ENCODE results near the gene ZNF48.

The ZNF48 gene

DNA sequence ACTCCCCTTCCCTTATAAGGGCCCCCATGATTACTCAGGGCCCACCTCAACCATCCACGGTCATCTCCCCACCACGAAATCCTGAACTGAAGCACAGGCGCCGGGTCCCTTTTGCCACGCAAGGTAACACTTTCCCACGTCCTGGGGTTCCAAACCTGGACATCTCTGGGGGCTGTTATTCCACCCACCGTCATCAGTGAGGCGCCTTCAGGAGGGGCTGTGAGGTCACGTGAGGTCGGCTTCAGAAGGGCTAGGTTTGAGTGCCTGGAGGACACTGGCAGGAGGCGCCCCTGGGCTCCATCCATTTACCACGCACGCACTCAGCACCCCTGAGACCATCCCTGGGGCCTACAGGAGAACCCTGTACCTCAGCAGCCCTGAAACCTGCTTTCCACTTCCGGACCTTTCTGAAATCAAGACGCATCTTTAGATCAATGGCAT lies 44.2 kb upstream of the ZNF48 start:
- H3K4me3 ChIP-seq (ENCODE audit: control insufficient read depth, low read depth, low read length): no peak overlapping the region
- TF ChIP-seq, protein P1, sequence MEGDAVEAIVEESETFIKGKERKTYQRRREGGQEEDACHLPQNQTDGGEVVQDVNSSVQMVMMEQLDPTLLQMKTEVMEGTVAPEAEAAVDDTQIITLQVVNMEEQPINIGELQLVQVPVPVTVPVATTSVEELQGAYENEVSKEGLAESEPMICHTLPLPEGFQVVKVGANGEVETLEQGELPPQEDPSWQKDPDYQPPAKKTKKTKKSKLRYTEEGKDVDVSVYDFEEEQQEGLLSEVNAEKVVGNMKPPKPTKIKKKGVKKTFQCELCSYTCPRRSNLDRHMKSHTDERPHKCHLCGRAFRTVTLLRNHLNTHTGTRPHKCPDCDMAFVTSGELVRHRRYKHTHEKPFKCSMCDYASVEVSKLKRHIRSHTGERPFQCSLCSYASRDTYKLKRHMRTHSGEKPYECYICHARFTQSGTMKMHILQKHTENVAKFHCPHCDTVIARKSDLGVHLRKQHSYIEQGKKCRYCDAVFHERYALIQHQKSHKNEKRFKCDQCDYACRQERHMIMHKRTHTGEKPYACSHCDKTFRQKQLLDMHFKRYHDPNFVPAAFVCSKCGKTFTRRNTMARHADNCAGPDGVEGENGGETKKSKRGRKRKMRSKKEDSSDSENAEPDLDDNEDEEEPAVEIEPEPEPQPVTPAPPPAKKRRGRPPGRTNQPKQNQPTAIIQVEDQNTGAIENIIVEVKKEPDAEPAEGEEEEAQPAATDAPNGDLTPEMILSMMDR (conservative IDR thresholded peaks at IDR 0.05; ENCODE audit: control insufficient read depth, insufficient read depth, low read depth, low read length): no peak
- DNase-seq (ENCODE audit: low read depth): no peak

DNA sequence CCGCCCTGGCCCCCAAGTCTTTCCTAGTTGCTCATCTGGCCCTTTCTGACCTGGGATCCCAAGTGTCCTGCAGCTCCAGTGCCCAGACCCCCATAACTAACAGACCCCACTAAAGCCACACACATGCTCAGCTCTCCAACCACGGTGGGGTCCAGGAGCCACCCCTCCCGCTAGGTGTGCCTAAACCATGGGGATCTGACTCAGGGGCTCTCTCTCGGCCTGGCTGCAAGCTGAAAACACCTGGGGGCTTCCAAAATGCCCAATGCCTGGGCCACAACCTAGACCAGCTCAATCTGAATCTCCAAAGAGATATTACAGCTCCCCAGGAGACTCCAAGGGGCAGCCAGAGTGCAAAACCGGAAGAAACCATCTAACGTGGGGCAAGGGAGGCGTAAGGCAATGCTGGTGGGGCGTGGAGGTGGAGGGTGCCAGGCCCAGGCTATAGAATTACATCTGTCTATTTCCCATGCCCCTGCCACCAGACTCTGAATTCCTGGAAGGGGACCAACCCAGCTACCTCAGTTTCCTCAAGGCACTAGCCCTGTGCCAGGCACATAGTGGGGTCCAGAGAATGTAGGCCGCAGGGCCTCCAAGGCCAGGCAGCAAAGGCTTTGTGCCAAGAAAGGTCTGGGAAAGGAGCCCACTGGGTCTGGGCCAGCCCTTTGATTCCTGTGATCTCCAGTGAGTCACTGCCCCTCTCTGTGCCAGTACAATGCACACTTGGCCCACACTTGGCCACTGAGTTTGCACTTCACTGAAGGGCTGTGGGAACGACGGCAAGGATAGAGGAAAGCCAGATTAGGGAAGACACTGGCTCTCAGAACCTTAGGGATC lies 43.4 kb upstream of the ZNF48 start:
- TF ChIP-seq, protein P1 (conservative IDR thresholded peaks at IDR 0.05; ENCODE audit: control insufficient read depth, insufficient read depth, low read depth, low read length): no peak
- DNase-seq (ENCODE audit: low read depth): peak; percentile 97
- no peak overlapping the region for H3K4me3 ChIP-seq (ENCODE audit: control insufficient read depth, low read depth, low read length)

DNA sequence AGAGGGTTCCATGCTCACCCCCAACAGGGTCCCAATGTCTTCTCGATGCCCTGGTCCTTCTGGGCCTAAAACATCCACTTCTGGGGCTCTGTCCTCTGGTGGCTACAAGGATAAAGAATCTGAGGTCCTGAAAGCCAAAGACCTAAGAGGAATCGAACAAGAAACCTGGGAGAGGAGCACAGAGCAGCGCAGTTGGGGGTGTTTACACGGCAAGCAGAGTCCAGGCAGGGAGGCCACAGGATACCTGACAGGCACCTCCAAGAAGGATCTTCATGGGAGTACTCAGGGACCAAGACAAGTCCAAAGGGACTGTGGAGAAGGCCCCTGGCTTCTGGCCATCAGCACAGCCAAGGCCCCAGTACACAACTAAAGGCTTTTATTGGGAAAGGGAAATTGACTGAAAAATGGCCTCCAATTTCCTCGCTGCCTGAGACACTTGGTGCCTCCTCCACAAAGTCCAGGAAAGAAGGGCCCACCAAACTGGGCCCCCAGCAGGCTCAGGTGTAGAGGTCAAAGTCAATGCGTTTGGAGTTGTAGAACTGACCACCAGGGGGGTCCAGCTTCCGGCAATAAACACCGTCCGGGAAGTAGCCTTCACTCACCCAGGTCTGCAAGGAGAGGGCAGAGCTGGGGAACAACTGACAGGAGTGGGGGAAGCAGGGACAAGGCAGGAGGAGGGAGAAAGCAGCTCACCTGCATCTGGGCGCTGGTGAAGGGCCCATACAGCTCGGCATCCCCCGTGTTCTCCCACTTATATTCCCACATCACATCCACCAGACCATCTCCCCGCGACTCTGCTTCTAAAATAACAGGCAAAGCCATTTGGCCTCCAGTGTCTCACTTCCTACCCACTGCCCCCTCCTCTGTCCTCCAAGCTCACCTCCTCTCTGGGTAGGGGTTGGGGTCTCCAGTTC lies 42.5 kb upstream of the ZNF48 start:
- DNase-seq (ENCODE audit: low read depth): no peak
- H3K4me3 ChIP-seq (ENCODE audit: control insufficient read depth, low read depth, low read length): no peak overlapping the region
- TF ChIP-seq, protein P1 (conservative IDR thresholded peaks at IDR 0.05; ENCODE audit: control insufficient read depth, insufficient read depth, low read depth, low read length): peak; percentile 18

DNA sequence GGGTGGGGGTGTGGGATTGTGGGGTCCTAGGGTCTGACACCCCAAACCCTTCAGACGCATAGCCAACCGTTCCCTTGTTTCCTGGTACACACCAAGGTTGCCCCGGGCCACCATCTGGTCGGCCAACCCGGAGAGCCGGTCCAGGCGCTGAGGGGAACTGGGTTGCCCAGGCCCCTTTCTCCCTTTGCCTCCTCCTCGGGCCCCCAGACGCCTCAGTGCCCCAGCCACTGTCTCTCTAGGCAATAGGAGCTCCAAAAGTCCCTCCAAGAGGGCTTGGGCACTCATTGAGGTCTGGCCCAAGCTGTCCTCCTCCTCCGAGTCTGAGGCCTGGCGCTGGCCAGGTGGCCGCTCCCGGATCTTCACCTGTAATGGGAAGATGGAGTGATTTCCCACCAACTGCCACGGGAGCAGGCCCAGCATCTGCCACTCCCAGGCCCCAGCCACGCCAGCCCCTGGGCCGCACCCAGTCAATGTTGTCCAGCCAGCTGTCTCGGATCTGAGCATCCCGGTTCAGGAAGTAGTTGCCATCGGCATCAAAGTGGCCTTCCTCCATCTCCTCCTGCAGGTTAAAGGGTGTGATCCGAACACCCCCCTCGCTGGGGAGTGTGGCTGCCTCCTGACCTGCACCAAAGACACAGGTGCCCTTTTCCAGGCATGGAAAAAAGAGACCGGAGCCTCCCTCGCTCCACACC lies 41.6 kb upstream of the ZNF48 start:
- peak overlapping the region; percentile 94 for H3K4me3 ChIP-seq (ENCODE audit: control insufficient read depth, low read depth, low read length)
- TF ChIP-seq, protein P1 (conservative IDR thresholded peaks at IDR 0.05; ENCODE audit: control insufficient read depth, insufficient read depth, low read depth, low read length): no peak
- DNase-seq (ENCODE audit: low read depth): no peak

DNA sequence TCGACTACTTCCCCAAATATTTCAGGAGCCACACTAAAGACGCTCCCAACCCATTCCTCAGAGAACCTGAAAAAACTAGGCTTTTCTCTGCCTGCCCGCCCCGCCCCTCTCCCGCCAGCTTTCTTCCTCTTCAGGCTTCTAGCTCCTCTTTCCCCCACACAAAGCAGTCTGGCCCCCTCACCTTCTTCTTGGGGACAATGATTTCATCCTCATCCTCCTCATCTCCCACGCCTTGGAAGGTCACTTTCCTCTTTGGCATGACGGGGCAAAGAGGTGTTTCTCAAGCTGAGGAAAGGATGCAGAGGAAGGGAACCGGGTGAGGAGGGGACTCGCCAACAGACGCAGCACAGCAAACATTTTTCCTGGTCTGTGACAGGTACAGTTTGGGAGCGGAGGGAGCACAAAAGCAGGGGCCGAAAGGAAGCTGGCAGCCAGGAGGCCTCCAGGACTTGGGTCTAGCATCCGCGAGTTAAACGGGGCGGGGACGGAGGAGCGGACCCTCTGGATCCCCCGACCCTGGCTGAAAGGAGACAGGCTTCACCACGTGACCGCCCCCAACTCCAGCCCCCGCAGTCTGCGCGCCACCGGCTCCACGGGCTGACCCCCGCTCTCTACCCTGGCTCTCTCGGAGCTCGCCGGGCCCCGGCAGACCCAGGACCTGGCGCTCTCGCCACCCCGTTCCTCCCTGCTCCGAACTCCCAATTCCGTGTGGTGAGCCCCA lies 40.6 kb upstream of the ZNF48 start:
- TF ChIP-seq, protein P1 (conservative IDR thresholded peaks at IDR 0.05; ENCODE audit: control insufficient read depth, insufficient read depth, low read depth, low read length): no peak
- no peak for DNase-seq (ENCODE audit: low read depth)
- peak overlapping the region; percentile 94 for H3K4me3 ChIP-seq (ENCODE audit: control insufficient read depth, low read depth, low read length)

All from fibroblast of mammary gland (primary cell).